HG03103 (cell line): Measurements from ENCODE around the gene VASN.
"Not testable (repeated sequence)": the region's sequence is repeated elsewhere in the genome, so short reads cannot be mapped to it uniquely, and the experiment has no call there.

Experiments used
- ATAC-seq: cut with Tn5 transposase; IDR thresholded peaks from one replicate; pipeline ENCODE4 v1.9.1; 2021; ENCODE audit warnings: low read depth; ENCODE audit not compliant: unreplicated experiment

Gene VASN

DNA sequence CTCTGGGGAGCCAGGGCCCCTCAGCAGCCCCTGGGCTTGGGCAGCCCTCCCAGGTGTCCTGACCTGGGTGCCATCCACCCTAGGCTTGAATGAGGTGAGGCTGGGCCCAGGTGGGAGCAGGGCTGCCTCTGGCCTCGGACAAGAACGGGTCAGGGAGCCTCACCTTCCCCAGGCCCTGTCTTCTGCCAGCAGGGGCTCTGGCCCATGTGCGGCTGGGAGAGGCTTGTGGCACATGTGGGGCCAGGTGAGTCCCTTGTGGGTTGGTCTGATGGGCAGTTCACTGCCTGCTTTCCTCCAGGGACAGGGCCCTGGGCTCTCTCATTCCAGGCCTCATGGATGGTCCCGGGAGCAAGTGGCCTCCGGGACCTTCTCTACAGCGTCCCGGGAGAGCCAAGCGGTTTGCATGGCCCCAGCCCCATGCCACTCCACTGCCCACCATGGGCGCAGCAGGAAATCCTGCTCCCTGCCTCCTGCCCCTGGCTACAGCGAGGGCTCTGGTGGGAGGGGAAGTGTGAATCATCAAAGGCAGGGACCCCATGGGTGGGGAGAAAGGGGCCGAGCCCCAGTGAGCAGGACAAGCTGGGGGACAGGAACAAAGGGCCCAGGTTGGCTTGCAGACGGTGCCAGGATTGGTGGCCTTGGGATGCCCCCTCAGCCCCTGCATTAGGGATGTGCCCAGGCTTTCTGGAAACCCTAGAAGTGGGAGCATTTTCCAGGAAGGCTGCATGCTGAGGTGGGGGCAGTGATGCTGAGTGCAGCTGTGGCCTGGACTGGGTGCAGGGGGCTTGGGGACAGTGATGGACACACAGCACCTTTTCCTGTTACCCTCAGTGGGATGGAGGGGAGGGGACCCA, 12.2 kb downstream of the VASN start:
- ATAC-seq = no peak

- ATAC-seq = no peak
Observed at GRCh38 chr16:4384509-4384942, 12.9 kb downstream of the VASN start.

DNA sequence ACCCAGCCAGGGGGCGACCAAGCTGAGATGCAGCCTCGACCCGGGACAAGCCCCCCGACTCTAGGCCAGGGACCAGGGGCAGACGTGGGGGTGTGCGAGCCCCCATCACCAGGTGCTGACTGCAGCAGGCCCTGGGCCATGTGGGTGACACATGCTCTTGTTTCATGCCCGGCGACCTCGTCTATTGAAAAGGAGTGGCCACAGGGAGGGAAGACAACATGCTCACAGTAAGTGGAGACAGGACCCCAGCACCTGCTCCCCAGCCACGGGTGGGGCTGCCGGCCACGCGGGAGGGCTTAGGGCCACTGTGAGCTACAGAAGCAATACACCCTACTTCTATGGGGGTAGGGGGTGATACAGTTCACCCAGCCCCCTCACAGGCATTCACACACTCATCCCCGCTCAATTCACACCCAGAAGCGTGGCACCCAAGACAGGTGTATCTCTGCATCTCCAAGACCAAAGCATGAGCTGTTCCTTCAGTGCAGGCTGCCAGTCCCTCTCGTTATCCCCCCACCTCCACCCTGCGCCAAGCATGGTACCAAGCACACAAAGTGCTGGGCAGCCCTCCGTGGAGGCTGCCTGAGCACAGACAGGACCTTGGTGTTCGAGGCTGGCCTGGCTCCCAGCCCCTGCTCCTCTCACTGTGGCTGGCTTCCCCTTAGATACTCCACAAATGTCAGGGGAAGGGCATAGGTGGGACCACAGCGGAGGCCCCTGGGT, 13.6 kb downstream of the VASN start:
- ATAC-seq = no peak

- no peak for ATAC-seq
Observed at GRCh38 chr16:4385789-4386450, 14.3 kb downstream of the VASN start.

- ATAC-seq = no peak
Observed at GRCh38 chr16:4386451-4386805, 14.8 kb downstream of the VASN start.

GRCh38 chr16:4386951-4387565, 15.4 kb downstream of the VASN start:
- ATAC-seq = no peak

DNA sequence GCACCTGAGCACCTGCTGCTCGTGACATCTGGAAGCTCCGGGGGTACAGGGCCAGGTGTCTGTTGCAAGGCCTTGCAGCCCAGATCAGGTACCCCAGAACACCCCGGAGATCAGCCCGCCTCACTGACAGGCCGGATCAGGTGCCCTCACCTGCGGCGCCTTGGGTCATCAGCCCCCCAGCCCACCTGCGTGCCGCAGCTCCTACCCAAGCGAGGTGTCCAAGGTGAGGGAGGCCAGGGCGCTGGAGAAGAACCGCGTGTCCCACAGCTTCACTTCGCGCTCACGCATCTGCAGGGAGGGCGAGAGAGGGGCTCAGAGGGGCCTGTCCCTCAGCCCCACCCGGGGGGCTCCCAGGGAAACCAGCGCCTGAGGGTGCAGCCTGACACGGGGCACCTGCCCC, 16.1 kb downstream of the VASN start:
- no peak for ATAC-seq

- no peak for ATAC-seq
Observed at GRCh38 chr16:4388271-4389021, 16.8 kb downstream of the VASN start.

- no peak for ATAC-seq
Observed at GRCh38 chr16:4389051-4389955, 17.7 kb downstream of the VASN start.

DNA sequence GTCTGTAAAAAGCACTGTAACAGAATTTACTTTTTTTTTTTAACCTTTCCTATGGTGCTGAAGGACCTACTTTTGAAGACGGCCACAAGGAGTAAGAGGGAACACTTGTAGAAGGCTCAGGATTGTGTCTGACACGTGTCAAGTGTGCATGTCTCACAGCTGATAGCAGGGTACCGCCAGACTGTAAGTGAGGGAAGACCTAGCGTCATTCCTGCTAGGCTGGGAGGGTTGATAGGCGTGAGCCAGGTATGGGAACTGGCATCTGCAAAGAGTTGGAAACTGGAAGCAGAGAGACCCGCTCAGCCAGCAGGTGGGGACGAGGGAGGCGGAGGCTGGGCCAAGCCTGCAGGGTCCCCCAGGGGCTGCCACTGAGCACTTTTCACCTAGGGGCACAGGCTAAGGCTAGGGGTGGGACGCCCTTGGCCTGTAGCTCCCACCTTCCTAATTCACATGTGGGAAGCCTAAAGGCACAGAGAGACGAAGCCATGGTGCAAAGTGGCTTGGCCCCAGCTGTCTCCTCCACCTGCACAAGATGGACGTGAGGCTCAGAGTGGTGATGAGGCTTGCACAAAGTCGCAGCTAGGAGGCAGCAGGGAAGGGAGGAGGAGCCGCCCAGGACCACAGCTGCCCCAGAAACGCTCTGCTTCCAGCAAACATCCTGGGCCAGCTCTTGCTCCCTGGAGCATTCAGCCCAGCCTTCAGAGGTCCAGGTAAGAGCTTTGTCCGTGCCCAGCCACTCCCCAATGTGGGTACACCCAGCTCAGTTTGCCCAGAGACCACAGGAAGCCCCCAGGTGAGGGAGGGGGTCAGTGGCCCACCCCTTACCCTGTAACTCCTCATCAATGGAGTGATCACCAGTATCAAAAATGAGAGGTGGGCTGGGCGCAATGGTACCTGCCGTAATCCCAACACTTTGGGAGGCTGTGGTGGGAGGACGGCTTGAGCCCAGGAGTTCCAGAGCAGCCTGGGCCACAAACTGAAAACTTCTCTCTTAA, 18.9 kb downstream of the VASN start:
- no peak for ATAC-seq

GRCh38 chr16:4391631-4392381, 20.2 kb downstream of the VASN start:
- no peak for ATAC-seq

DNA sequence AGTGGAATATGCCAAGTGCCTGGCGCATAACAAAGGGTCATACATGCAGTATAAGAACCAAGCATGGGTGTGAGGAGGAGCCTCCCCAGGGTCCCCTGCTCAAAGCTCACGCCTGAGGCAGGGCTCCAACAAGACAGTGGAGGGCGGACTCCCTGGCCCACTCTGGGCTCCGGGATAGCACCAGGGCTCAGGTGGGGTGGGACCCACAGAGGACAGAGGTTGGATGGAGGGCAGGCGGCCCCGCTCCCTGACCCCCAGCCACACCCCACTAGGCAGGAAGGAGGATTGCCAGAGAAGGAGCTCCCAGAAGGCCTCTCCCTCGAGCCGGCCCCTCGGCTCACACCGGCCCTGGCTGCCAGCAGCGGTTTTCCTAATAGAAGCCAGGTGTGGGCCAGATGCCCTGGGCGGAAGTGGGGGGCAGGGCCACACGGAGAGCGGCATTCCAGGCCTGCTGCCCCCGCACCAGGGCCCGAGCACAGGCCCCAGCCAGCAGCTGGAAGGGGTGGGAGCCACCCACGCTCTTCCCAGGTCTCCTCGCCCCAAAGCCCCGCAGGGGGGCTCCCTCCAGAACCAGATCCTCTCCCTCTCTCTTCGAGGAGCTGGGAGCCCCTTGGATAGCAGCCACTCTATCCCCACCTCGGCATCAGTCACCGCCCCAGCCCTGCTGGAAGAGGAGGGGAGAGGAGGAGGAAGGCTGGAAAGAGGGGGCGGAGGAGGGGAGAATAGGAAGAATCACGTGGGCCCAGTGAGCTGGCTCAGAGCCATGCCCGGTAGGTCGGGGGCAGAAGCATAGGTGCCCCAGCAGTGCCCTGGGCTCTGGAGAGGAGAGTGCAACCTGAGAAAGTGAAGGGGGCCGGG, 21.0 kb downstream of the VASN start:
- ATAC-seq = no peak

DNA sequence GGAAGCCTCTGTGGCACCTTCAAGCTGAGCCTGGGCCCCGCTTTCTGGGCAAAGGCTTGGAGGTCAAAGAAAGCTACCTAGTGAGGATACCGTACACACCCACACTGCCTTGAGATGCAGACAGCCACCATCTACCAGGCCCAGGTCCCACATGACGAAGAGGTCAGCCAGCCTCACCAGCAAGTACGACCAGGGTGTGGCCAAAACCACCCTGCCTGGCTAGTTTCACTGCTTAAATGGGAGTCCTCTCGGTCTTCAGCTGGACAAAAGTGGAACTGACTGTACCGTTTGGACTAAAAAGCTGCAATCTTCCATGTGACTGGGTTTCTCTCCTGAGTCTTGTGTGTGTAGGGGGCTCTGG, 21.6 kb downstream of the VASN start:
- no peak for ATAC-seq

- ATAC-seq = not testable (repeated sequence)
Observed at GRCh38 chr16:4393850-4394249, 22.2 kb downstream of the VASN start.

GRCh38 chr16:4395055-4395726, 23.5 kb downstream of the VASN start:
- ATAC-seq = no peak
